Myocyte (in vitro differentiated cells): Measurements from ENCODE around the gene ZFP92. TPM values are rescaled to one million over a fixed set of nuclear protein-coding genes. Genes with fewer than 3 reads are reported as not detected.

Experiments used
- DNase-seq: peaks from one replicate; pipeline ENCODE4 v3.0.0-alpha.2; 2012; ENCODE audit warnings: low read depth
- total RNA-seq: library from RNA; depleted of rRNA; stranded (reverse); fragments of >200 nt; gene quantifications from 2 replicates; pipeline ENCODE4 v1.2.3, GENCODE V29; 2014

The ZFP92 gene
- total RNA-seq, 1 donor from 2014 or later: not detected

DNA sequence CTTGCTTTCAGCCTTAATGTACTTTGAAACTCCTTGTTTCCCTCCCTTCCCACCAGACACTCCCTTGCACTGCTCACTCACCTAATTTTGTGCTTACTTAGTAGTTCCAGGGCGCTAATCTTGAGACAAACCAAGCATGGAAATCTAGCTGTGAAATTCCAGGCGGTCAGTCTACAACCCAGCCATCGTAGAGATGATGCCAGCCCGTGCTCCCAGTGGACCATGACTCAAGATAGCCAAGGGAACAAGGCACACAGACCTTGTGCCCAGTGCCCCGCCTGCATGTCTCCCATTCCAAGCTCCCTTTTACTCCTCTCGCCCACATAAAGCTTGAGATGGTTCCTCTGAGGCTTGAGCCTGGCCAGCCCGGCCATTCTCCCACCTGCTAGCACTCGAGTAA is 23.5 kb downstream of the ZFP92 start:
- peak; percentile 36 for DNase-seq

DNA sequence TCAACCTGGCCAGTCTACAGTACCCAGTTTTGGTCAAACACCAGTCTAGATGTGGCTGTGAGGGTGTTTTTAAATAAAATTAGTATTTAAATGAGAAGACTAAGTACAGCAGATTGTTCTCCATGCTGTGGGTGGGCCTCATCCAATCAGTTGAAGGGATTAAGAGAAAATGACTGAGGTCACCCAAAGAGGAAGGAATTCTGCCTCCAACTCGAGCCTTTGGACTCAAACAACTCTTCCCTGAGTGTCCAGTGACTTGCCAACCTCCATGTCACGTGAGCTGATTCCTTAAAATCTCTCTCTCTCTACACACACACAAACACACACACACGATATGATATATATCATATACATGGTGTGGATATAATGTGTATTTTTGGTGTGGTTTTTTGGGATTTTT is 24.6 kb downstream of the ZFP92 start:
- DNase-seq: no peak

DNA sequence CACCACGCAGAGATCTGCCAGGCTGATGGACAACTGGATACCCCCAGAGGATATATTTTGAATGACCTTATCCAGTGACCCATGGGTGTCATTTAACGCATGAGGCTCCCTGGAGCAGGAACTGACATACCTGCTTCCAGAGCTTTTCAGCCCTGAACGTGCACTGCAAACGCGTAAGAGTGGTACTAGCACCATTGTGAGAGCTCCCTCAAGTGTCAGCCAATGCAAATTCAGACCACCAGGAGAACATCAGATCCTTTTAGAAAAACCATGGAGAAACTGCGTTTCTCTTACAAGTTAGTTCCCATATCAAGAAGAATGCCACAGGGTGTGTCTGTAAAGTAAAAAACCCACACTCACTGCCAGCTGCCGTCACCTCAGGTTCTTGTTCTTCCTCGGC is 27.3 kb downstream of the ZFP92 start:
- peak; percentile 9 for DNase-seq

DNA sequence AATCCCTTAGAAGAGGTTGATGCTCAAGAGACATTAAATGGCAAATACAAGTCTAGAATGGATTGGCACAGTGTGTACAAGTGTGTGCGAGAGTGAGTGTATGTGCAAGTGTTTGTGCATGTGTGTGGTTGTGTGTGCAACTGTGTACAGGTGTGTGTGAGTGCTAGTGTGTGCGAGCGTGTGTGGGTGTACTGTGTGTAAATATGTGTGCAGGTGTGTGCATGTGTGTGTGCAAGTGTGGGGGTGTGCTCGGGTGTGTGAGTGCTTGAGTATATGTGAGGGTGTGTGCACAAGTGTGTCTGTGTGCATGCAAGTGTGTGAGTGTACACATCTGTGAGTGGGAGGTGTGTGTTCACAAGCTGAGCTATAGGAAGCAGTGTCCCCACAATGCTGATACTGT is 28.7 kb downstream of the ZFP92 start:
- no peak for DNase-seq

DNA sequence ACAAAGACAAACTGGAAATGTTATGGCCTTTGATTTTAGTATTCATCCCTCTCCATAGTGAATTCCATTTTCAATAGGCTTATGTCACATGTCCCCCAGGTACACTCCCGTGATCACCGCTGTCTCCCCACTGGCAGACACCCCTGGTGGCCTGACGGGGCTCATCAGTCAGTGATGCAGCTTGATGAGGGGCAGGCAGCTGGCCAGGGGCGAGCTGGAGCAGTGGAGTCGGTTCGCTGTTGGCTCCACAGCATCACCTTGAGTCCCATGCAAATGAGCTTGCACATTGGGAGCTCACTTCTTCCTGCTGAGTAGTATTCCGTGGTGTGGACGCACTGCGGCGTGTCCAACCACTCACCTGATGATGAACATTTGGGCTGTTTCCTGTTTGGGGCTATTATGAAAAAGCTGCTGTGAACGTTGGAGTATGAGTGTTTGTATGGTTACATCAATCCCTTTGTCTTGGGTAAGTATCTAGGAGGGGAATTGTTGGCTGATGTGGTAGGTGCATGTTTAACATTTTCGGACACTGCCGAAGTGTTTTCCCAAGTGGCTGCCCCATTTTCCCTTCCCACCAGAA is 29.4 kb downstream of the ZFP92 start:
- DNase-seq: no peak

DNA sequence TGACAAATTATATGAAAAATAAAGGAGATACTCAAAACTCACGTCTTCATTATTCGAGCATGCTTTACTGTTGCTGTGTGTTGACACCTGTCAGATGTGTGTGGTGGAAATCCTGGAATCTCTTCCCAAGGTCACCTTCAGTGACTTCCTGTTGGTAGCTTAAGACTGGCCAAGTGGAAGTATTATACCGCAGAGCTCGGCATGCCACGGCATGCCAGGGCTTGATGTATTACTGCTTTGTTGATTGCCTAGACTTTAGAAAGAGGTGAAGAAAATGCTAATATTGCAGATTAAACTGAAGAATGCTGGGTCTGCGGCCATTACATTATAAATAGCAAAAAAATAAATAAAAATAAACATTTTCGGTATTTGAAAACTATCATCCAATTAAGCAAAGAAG is 30.0 kb downstream of the ZFP92 start:
- DNase-seq: no peak

DNA sequence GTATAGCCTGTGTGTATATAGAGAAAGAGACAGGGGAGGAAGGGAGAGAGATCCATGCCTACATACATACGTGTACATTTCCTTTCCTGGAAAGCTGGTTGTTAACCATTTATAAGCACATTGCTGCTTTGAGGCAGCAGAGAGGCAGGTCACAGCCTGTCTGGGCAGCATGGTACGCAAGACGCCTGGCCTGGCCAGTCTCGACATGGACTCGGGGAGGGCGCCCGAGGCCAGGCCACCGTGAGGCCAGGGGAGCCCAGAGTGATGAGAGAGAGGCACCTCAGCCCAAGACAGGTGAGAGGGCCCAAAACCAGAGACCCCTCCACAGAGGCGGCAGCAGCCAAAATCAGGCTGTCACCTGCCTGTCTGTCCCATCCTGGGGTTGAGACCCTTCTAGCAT is 30.7 kb downstream of the ZFP92 start:
- DNase-seq: no peak

DNA sequence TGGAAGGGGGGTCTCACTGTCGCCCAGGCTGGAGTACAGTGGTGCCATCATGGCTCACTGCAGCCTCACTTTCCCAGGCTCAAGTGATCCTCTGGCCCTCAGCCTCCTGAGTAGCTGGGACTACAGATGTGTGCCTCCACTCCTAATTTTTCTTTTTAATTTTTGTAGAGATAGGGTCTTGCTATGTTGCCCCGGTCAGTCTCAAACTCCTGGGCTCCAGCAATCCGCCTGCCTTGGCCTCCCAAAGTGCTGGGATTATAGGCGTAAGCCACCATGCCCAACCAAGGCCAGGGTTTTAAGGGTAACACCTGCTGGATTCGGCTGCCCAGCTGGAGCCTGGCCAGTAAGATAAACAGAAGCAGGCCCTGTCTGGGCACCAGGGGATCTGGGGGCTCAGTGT is 31.2 kb downstream of the ZFP92 start:
- DNase-seq: no peak

DNA sequence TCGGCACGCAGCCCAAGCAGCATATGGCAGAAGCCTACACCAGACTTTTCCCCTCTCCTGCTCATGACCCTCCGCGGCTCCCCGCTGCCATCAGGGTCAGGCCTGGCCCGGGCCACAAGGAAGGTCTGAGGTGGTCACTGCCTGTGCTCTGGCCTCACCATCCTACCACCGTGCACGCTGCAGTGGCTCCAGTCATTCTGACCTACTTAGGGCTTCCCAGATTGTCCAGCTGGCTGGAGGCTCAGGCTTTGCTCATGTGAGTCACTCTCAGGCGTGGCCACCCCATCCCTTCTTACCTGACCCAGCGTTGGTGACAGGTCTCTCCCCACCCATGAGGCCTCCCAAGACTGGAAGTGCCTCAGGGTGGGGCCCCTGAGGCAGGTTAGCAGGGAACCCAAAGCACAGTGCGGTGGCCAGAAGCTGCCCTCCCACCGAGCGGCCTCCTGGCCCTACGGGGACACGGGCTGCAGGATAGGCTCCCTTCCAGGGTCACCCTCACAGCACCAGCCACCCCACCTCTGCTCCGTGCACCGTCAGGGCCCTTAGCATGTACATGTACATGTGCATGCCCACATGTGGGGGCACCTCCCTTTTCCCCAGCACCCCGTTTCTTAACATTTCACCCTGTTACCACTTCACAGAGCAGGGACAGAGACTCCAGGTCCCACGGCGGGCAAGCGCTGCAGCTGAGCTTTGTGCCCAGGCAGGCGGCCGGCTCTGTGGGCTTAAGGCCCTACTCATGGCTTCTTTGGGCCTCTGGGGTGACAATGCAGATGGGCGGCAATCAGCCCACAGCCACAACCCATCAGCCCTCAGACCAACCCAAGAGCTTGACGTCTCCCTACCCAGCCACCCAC is 32.4 kb downstream of the ZFP92 start:
- no peak for DNase-seq

DNA sequence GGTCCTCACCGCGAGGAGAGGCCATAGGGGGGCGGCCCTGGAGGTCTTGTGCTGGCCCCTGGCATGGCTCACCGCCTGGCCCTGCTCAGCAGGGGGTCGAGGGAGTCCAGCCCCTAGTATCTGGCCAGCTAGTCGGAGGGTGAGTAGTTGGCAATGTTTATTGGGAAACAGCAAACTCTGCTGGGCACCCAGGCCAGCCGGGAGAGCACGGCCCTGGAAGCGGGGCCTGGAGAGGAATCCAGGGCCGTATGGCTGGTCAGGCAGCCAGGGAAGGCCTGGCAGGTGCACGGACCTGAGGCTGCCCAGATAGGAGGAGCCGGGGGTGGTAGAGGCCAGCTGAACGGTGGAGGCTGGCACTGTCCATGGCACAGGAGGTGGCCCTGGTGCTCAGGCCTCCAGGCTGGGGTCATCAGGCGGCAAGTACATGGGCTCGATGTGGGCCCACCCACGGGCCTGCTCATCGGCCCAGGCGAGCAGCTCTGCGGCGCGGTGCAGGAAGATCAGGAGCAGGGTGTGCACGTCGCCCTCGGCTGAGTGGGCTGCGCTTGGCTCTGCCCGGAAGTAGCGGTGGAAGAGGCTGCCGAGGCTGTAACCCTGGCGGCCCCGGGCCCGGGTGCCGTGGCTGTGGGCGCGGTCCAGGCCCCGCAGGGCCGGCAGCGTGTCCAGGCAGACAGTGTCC is 33.2 kb downstream of the ZFP92 start:
- DNase-seq: no peak

DNA sequence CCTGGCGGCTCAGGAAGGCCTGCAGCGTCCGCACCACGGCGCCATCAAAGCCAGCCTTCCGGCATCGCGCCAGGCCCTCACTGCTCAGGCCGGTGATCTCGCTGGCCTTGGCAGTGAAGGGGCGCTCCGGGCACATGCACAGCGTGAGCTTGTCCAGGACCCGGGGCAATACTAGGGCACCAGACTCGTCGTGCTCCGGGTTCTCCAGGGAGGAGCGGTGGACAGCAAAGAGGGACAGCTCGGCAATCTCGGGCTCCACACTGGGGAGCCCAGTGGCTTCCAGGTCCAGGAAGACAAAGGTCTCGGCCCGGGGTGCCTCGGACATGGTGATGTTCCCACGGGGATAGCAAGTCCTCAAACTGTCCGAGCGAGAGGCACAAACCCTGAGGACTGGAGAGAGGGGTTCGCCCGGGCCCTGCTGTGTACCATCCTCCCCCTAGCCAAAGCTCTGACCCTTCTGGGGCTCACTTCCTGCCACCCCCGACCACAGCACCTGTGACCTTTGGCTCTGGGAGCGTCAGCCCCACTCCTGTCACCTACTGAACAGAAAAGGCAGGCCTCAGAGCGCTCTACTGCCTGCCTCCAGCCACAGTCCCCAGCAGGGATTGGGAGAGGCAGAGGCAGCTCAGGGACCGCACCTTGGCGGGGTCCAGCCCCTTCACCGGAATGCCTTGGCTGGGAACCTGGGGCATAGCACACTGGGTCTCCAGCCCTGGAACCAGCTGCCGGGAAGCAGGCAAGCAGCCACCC is 34.0 kb downstream of the ZFP92 start:
- DNase-seq: no peak

DNA sequence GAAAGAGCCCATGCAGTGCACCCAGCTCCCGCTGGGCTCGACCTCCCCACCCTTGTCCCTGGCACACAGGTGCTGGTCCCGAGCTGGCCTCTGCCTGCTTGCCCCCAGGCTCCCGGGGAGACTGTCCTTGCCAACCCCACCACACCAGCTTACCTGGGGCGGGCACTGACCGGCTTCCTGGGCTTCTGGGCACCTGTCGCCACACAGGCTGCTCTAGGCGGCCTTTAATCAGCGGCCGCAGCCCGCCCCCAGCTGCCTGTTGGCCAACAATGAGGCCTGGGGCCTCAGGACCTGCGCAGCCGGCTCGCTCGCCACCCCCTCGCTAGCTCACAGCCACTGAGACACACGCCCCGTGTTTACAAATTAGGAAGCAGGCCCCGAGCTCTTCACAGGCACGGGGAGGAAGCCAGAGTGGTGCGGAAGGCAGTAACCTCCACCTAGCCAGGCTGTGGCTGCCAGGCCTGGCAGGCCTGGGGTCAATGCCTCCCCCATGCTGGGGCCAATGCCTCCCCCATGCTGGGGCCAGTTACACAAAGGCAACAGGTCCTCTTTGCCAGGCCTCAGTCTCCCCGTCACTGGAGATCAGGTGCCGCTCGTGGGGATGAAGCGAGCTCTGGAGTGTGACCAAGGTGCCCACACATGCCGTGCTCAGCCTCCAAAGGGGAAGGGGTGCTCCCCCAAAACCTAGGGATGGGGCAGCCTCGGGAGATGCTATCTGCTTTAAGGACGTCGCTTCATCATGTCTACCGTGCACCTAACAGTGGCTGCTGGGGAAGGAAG is 34.8 kb downstream of the ZFP92 start, which contains the start of gene TREX2:
TSS of gene TREX2 (minus strand) at position 201 of the 780 bp plus-strand sequence. CDS start 626 bp downstream, outside the sequence.
- DNase-seq: no peak

DNA sequence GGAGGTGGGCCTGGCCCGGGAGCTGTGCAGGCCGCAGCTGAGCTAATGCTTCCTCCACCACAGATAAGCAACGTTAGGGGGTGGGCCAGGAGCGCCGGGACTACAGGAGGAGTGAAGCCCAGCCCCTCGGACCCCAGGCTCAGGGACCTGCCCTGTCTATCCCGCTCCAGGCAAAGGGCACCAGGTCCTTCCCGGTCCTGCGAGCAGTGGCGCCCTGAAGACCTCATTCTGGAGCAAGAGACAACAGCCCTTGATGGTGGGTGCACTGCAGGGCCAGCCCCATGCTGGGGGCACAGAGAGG is 35.3 kb downstream of the ZFP92 start:
- DNase-seq: no peak

DNA sequence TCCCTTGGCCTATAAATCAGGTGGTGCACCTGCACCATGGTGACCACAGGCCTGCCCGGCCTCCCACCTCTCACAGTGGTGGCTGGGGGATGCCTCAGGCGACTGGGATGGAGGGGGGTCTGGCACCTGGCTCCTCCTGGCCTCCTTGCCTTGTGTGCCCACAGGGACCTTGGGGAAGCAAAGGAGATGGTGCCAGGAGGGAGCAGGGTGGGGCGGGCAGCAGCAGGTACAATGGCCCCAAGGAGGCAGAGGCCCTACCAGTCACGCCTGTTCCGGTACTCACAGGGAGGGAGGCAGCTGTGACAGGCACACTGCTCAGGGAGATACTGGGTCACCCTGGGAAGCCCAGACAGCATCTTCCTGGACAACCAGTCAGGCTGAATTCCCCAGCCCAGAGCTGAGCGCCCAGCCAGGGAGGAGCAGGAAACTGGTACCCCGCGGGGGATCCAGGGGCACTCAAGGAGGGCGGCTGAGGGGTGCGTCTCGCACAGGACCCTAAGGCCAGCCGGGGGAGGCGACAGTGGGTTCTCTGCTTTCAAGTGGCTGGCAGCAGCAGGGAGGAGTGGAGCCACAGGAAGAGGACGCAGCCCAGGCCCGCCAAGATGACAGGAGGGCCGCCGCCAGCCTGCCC is 35.8 kb downstream of the ZFP92 start:
- no peak for DNase-seq

DNA sequence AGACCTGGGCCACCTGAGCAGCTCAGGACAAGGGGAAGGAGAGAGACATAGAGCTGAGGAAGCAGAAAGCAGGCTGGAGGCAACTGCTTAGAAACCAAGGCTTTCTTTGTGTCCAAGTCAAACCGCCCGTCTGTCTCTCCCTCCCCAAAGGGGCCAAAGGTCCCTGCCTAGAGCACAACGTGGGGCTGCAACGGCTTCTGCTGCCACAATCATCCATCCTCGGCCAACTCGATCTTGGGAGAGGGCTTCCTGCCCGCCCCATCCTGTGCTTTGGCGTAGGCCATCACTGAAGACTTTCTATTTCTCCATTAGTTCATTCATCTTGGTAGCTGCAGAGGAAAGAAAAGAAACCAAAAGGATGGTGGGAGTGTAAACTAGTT is 36.3 kb downstream of the ZFP92 start:
- DNase-seq: no peak

DNA sequence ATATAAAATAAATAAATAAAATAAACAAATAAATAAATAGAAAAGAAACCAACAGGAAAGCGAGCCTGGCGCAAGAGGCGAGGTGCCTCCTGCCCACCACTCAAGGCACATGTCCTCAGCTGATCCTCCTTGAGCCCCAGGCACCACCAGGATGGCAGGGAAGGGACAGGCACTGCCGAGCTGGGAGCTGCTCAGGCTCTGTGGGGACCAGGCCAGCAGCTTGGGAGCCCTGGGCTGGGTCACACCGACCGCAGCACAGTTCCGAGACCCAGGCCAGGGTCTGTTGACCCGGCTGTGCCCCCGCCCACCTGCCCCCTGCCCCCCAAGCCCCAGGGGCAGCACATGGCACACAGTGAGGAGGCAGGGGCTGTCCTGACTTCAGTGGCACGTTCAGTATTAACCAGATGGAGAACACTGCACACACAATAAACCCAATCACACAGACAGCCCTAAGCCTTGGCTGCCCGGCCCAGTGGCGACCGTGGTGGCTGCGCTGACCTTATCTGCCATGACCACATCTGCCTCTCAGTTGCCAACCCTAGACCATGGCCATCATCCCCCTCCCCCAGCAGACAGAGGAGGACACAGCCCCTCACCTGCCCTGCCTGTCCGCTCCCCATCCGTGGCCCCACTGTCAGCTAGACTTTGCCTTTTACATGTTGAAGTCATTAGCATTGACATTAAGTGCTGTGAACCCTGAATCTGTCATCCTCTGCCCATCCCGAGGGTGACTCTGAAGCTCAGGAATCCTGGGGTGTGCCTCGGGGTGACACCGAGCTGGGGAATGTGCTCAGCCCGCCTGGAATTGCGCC is 37.5 kb downstream of the ZFP92 start:
- DNase-seq: no peak

DNA sequence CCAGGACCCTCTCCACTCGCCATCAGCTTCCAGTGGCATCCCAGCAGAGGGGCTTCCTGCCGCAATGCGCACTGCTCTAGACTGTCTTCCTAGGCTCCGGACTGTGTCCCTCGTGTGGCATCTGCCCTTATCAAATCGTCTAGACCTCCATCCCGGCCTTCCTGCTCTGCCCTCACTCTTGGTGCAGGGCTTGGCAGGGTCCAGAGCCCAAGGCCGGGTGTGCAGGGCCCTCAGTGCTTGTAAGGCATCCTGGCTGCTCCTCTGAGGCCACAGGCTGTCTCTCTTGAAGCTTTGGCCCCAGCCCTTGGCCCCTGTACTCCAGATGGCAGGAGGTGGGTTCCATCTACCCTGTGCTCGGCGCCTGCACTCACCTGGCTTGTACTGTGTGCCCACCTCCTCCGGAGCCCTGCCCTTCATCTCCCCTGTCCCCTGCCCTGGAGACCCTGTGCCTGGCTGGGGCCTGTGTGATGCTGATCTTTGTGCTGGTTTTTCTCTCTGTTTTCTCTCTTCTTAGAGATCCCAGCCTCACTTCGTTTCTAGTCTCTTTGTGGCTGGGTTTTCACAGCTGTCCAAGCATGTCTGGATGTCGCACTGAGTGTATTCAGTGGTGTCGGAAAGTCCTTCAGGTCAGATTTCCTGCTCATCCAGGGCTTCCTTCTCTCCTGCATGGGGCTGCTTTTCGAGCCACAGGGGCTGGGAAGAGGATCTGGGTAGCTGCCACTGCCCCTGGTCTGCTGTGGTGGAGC is 38.3 kb downstream of the ZFP92 start:
- peak; percentile 56 for DNase-seq

DNA sequence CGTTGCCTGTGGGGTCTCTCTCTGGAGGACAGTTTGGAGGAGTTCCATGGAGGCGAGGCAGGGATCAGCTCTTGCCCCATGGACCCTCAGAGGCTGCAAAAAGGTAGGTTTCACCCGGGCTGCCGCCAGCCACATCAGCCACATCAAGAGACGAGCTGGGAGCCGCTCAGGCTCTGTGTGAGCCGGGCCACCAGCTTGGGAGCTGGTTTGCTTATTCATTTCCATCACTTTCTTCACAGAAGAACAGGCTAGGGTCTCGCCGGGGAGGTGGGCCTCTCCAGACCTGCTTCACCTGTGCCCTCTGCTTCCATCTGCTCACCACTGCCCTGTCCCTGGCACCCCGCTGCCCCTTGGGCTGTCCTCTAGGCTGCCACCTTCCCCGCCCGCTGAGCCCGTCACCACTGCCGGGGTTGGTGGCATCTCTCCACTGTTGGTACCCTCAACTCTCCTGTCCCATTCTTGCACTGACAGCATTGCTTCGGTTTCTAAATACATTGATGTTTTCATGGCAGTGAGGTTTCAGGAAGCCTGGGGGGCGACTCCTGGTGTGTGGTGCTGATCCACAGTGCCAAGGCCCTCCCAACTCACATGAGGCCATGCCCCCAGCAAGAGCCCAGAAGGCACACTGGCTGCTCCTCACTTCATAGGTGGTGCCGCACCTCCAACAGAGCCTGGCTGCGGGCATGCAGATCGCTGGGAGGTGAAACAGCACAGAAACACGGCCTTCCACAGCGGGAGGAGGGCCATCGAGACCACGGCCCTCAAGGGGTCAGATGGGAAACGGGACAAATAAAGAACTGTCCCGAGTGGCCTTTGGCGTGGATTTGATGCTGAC is 39.1 kb downstream of the ZFP92 start:
- DNase-seq: no peak
